Measurements from ENCODE around the gene CDC26.
"Not testable (repeated sequence)": the region's sequence is repeated elsewhere in the genome, so short reads cannot be mapped to it uniquely, and the experiment has no call there.

CDC26 gene

GRCh38 chr9:113235701-113236255, 39.6 kb downstream of the CDC26 start:
- DNase-seq, result not testable (repeated sequence)

- no peak for DNase-seq
These were observed 43.7 kb downstream of the CDC26 start for GRCh38 chr9:113231701-113232100.

GRCh38 chr9:113228130-113228665, 47.2 kb downstream of the CDC26 start:
- no peak for DNase-seq

- DNase-seq, result no peak
These were observed 47.9 kb downstream of the CDC26 start for GRCh38 chr9:113227436-113227835.

- no peak for DNase-seq
These were observed 51.4 kb downstream of the CDC26 start for GRCh38 chr9:113223963-113224362.

GRCh38 chr9:113222482-113222841, 52.9 kb downstream of the CDC26 start:
- DNase-seq, result no peak

GRCh38 chr9:113221800-113222481, 53.4 kb downstream of the CDC26 start:
- DNase-seq, result no peak

GRCh38 chr9:113221003-113221799, 54.2 kb downstream of the CDC26 start, which contains the start of the genes FKBP15 and SLC31A1:
TSS of gene FKBP15 (minus strand) at chr9:113221277. CDS start at chr9:113221243, 34 bp downstream.
TSS of gene SLC31A1 (plus strand) at chr9:113221544. CDS start at chr9:113256149, 34,605 bp downstream.
- peak; percentile 99 for DNase-seq

GRCh38 chr9:113220467-113221002, 54.8 kb downstream of the CDC26 start:
- DNase-seq, result peak; percentile 33

GRCh38 chr9:113219969-113220368, 55.4 kb downstream of the CDC26 start:
- peak; percentile 78 for DNase-seq

- DNase-seq, result no peak
These were observed 56.0 kb downstream of the CDC26 start for GRCh38 chr9:113219186-113219936.
